RWPE2 (cell line): ENCODE measurements around the gene FNDC3B.

ENCODE experiments used
- ATAC-seq: fragments of 200-7000 bp; cut with Tn5 transposase; 3 replicates; pipeline ENCODE4 v1.9.1; 2021; ENCODE audit warnings: low read depth
- DNase-seq: peaks from one replicate; pipeline ENCODE4 v3.0.0-alpha.2; 2020; ENCODE audit warnings: low spot score
- H3K27ac ChIP-seq: fragments of 450-650 bp; 2 replicates; pipeline ENCODE4 v1.5.1; 2017; ENCODE audit warnings: mild to moderate bottlenecking; ENCODE audit not compliant: poor library complexity, severe bottlenecking
- H3K27me3 ChIP-seq: fragments of 250-450 bp; sonication (Bioruptor Pico); 2 replicates; pipeline ENCODE4 v1.5.1; 2021; ENCODE audit warnings: mild to moderate bottlenecking, moderate library complexity; ENCODE audit not compliant: insufficient read depth, poor library complexity, severe bottlenecking
- H3K36me3 ChIP-seq: fragments of 250-450 bp; sonication (Bioruptor Pico); 2 replicates; pipeline ENCODE4 v1.5.1; 2020; ENCODE audit warnings: low read depth, mild to moderate bottlenecking, moderate library complexity
- H3K4me1 ChIP-seq: fragments of 250-450 bp; sonication (Bioruptor Pico); 2 replicates; pipeline ENCODE4 v1.5.1; 2021; ENCODE audit warnings: mild to moderate bottlenecking, moderate library complexity; ENCODE audit not compliant: insufficient read depth, poor library complexity, severe bottlenecking
- H3K4me3 ChIP-seq: fragments of 250-450 bp; sonication (Bioruptor Pico); 2 replicates; pipeline ENCODE4 v1.5.1; 2021; ENCODE audit warnings: mild to moderate bottlenecking, moderate library complexity; ENCODE audit not compliant: severe bottlenecking
- H3K9me3 ChIP-seq: fragments of 250-450 bp; sonication (Bioruptor Pico); 2 replicates; pipeline ENCODE4 v1.5.1; 2021; ENCODE audit warnings: mild to moderate bottlenecking, moderate library complexity; ENCODE audit not compliant: severe bottlenecking
- TF ChIP-seq, protein P1 (sequence below): fragments of 450-650 bp; IDR thresholded peaks from one replicate; pipeline ENCODE4 v1.5.1; 2017; ENCODE audit warnings: mild to moderate bottlenecking, moderate library complexity; ENCODE audit not compliant: poor library complexity, severe bottlenecking

FNDC3B gene

DNA sequence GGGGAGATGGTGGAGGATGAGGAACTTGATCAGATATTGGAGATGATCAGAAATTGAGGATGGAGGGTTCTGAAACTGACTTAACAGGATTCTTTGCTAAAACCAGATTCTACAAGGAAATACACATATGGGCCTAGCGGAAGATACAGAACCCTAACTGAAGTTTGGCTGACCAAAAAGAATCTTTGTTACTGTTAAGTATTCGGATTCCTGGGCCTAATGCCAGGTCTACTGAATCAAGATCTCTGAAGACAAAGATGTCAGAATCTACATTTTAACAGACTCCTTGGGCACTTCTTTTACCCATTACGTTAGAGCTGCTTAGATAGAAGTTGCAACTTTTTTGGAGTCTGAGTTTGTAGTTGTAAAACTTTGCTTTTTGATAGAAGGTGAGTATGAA is 137.7 kb downstream of the FNDC3B start:
- ATAC-seq = no peak
- Histone ChIP-seq H3K36me3 (peaks cover 11% of the 10 kb centered on the region; the same call in 1 of the 2 replicates), H3K4me1 (peaks cover 15% of the 10 kb centered on the region), H3K27ac (no peak overlapping the region), H3K27me3 (no peaks in the 10 kb centered on the region), H3K4me3 (no peak overlapping the region), H3K9me3 (no peaks in the 10 kb centered on the region)
- TF ChIP-seq, protein P1, sequence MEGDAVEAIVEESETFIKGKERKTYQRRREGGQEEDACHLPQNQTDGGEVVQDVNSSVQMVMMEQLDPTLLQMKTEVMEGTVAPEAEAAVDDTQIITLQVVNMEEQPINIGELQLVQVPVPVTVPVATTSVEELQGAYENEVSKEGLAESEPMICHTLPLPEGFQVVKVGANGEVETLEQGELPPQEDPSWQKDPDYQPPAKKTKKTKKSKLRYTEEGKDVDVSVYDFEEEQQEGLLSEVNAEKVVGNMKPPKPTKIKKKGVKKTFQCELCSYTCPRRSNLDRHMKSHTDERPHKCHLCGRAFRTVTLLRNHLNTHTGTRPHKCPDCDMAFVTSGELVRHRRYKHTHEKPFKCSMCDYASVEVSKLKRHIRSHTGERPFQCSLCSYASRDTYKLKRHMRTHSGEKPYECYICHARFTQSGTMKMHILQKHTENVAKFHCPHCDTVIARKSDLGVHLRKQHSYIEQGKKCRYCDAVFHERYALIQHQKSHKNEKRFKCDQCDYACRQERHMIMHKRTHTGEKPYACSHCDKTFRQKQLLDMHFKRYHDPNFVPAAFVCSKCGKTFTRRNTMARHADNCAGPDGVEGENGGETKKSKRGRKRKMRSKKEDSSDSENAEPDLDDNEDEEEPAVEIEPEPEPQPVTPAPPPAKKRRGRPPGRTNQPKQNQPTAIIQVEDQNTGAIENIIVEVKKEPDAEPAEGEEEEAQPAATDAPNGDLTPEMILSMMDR = no peak
- no peak for DNase-seq

DNA sequence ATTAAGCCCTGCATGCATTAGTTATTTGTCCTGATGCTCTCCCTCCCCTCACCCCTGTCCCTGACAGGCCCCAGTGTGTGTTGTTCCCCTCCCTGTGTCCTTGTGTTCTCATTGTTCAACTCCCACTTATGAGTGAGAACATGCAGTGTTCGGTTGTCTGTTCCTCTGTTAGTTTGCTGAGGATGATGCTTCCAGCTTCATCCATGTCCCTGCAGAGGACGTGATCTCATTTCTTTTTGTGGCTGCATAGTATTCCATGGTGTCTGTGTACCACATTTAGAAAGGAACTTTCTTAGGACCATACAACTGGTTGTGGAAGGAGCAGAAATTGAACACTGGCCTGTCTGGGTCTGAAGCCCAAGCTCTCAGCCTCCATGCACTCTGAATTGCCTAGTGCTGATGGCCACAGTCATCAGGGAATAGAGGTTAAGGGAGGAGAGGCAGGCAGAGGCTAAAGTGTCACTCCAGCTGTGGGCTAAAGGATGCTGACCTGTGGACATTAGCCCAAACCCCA is 138.5 kb downstream of the FNDC3B start:
- no peak for DNase-seq
- H3K4me1 ChIP-seq = peaks cover 23% of the 10 kb centered on the region
- ATAC-seq = no peak
- peaks cover 11% of the 10 kb centered on the region; the same call in 1 of the 2 replicates for H3K36me3 ChIP-seq
- H3K9me3 ChIP-seq = no peaks in the 10 kb centered on the region
- TF ChIP-seq, protein P1 = no peak
- H3K27me3 ChIP-seq = no peaks in the 10 kb centered on the region
- no peak overlapping the region for H3K27ac ChIP-seq
- no peak overlapping the region for H3K4me3 ChIP-seq

DNA sequence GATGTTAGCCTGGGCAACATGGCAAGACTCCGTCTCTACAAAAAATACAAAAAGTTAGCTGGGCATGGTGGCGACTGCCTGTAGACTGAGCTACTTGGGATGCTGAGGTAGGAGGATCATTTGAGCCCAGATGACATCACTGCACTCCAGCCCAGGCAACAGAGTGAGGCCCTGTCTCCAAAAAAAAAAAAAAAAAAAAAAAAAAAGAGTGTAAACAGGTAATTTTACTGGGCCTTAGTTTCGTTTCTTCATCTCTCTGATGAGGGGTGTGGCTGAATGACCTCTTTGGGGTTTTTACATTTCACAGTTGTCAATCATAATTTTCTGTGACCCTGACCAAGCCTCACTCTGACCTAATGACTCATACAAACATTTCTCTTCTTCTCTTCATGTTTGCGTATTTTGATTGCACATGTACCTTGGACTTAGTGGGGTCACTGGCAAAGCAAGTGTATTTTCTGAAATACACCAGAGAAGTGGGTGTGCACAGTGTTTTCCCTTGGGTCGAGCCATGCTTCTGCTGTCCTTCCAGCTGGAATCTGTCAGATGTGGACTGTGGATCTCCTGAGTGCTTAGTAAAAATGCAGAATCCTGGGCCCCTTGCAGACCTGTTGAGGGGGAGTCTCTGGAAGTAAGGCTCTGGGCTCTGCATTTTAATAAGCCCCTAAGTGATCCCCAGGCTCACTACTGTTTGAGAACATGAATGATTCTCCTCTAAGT is 140.5 kb downstream of the FNDC3B start:
- H3K4me1 ChIP-seq = peaks cover 26% of the 10 kb centered on the region
- no peaks in the 10 kb centered on the region for H3K27me3 ChIP-seq
- H3K4me3 ChIP-seq = no peak overlapping the region
- no peak for DNase-seq
- no peak for ATAC-seq
- H3K27ac ChIP-seq = peak overlapping the region; percentile 35
- TF ChIP-seq, protein P1 = no peak
- no peaks in the 10 kb centered on the region for H3K9me3 ChIP-seq
- peaks cover 11% of the 10 kb centered on the region for H3K36me3 ChIP-seq

DNA sequence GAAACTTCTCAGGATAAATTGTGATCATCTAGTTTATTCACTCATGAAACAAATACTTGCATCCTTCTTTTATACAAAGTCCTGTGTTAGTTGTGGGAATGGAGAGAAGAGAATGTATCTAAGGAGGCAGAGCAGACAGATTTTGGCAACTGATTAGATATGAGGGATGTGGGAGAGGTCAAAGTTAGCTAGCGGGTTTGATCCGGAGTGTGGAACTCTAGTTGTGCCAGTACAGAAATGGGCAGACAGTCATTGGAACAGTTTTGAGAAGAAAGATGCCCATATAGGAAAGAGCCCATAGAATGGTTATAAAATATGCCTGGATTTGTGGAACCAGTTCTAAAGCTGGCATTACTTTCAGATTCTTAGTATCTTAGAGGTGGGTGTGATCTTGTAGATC is 141.1 kb downstream of the FNDC3B start:
- no peak for ATAC-seq
- DNase-seq = no peak
- Histone ChIP-seq H3K4me1 (peaks cover 26% of the 10 kb centered on the region), H3K9me3 (no peaks in the 10 kb centered on the region), H3K27ac (peak overlapping the region; percentile 35), H3K36me3 (peaks cover 11% of the 10 kb centered on the region), H3K4me3 (no peak overlapping the region), H3K27me3 (no peaks in the 10 kb centered on the region)
- TF ChIP-seq, protein P1 = no peak
